ENCODE data around the gene RHBDF2.

DNA sequence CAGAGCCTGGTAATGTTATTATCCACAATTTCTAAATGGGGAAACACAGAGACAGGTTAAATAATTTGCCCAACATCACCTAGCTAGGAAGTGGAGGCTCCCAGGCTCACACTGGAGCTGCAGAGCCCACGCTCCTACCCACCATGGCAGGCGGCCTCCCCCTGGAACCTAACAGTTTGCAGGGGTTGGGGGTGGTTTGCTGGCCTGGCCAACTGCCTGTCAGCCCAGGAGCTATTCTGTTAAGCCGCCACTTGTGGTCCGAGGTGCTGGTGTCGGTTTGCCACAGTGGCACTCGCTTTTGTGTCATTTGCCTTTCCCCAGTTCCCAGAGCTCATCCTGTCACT, 42.2 kb upstream of the RHBDF2 start:
- TF ChIP-seq POLR2A (IDR thresholded peaks at IDR 0.05) = no peak
- TF ChIP-seq, protein P1, sequence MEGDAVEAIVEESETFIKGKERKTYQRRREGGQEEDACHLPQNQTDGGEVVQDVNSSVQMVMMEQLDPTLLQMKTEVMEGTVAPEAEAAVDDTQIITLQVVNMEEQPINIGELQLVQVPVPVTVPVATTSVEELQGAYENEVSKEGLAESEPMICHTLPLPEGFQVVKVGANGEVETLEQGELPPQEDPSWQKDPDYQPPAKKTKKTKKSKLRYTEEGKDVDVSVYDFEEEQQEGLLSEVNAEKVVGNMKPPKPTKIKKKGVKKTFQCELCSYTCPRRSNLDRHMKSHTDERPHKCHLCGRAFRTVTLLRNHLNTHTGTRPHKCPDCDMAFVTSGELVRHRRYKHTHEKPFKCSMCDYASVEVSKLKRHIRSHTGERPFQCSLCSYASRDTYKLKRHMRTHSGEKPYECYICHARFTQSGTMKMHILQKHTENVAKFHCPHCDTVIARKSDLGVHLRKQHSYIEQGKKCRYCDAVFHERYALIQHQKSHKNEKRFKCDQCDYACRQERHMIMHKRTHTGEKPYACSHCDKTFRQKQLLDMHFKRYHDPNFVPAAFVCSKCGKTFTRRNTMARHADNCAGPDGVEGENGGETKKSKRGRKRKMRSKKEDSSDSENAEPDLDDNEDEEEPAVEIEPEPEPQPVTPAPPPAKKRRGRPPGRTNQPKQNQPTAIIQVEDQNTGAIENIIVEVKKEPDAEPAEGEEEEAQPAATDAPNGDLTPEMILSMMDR (IDR thresholded peaks at IDR 0.05) = no peak
